Activated CD4-positive, alpha-beta T cell treated with anti-CD3 and anti-CD28 coated beads, Interleukin-2, Interleukin-6, amounts not matched to agents 100 ng/mL and 50 ng/mL, durations not matched to agents 16 hours and 8 hours (primary cell): ENCODE data around the gene TIGD7.

ENCODE experiments used
- DNase-seq: peaks from one replicate; pipeline ENCODE4 v3.0.0-alpha.2; 2020

The TIGD7 gene, protein sequence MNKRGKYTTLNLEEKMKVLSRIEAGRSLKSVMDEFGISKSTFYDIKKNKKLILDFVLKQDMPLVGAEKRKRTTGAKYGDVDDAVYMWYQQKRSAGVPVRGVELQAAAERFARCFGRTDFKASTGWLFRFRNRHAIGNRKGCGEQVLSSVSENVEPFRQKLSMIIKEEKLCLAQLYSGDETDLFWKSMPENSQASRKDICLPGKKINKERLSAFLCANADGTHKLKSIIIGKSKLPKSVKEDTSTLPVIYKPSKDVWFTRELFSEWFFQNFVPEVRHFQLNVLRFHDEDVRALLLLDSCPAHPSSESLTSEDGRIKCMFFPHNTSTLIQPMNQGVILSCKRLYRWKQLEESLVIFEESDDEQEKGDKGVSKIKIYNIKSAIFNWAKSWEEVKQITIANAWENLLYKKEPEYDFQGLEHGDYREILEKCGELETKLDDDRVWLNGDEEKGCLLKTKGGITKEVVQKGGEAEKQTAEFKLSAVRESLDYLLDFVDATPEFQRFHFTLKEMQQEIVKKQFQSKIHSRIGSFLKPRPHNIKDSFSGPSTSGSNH

DNA sequence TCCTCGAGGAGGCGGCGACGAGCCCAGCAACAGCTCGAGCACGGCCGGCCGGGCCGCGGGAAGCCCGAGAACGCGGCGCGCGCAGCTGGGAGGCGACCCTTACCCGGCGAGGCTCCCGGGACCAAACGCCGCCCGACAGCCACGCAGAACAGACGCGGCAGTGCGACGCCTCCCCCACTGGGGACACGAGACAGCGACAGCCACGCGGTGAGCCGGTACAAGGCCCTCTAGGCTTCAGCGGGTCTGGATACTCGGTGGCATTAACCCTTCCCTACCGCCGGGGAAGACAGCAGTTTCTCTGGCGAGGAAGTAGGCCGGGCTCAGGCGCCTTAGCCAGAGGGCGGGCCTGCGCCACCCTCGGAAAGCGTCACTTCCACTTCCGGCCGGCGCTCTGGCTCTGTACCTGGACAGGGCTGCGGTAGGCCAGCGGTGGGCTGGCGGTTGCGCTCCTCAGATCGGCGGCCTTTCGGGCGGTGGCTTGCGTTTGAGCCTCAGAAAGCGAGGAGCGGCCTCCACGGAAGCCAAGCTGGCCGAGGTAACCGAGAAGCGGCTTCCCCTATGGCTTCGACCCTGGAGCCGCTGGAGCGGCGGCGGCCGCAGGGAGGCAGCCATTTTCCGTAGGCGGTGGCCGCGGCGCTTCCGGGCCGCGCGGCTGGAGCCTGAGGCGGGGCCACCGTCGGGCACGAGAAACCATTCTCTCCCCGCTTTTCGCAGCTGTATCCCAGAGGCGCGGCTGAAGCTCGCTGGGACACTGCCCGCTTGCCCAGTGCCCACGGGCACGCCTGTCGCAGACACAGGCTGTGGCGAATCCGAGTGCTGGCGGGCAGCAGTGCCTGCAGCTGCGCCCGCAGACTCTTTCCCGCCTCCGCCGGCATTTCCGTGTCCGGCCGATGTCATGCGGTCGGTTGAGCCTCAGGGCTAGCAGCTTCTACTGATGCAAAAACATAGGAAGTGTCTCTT is at the start of gene TIGD7, which contains the start of gene ZNF75A:
Gene TIGD7, minus strand, starts transcription at position 322 of the 960 bp plus-strand sequence. CDS start 4,816 bp downstream, outside the sequence.
Gene ZNF75A, plus strand, starts transcription at position 389 of the 960 bp plus-strand sequence. CDS start 2,932 bp downstream, outside the sequence.
- DNase-seq: peak; percentile 90

DNA sequence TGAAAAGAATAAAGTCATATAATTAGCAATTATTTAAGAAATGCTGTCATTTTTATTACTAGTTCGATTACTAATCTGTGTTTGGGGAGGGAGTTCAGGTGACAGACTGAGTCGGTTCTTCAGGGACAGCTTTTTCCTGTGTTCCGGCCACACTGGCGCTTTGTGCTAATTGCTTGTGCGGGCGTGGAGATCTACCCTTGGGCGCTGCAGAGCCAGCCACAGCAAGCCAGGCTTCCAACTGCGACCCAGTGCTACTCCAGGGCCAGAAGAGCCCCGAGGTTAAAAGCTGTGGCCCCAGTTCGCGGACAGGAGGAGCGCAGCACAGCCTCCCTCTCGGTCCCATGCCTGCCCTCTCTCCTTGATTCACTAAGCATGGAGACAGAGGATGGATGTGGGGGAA is 43.9 kb upstream of the TIGD7 start:
- no peak for DNase-seq

DNA sequence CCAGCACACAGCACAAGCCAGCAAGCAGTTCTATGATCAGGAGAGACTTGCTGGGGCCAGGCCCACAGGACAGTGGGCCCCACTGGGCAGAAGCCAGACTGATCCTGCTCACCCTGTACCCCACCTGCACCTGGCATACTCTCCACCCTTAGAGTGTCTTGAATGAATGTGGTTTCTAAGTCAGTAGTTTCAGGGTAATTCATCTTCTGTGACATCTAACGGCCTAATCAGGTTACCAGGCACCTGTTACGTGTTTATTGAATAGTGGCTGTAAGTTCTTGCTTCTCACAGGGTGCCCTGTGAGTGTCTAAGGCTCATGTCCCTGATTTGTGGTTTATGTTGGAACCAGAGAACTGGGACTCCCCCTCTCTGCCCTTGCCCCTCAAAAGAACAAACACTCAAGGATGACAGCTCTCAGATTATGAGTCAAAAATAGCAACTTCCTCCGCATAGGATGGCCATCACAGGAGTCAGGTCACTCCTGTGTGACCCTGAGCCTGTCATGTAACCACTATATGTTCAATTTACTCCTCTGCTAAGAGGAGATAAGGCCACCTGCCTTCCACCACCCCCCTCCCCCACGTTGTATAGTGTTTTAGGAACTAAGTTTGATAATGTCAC is 43.4 kb upstream of the TIGD7 start:
- DNase-seq: no peak

DNA sequence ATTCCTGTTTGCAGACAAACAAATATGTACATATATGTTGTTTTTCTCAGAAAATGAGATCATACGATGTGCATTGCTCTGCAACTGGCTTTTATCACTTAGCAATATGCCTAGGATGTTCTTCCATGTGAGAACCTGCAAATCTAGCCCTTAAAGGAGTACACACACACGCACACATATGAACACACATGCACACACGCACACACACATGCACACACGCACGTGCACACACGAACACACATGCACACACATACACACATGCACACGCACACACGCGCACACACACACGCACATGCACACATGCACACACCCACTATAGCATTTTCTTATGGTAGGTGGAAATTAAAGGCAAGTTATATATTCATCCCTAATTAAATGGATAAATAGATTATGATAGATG is 42.4 kb upstream of the TIGD7 start:
- no peak for DNase-seq

DNA sequence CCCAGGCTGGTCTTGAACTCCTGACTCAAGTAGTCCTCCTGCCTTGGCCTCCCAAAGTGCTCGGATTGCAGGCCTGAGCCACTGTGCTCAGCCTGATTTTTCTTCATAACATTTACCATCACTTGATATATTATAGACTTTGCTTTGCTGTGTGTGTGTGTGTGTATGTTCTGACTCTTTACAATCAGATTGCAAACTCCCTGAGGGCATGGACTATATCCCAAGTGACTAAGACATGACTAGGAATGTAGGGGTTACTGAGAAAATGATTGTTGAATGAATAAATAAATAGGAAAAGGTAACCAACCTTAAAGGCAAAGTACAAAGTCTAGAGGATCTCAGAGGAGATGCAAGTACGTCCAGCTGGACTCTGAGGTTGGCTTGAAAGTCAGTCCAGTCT is 40.8 kb upstream of the TIGD7 start:
- DNase-seq: no peak

DNA sequence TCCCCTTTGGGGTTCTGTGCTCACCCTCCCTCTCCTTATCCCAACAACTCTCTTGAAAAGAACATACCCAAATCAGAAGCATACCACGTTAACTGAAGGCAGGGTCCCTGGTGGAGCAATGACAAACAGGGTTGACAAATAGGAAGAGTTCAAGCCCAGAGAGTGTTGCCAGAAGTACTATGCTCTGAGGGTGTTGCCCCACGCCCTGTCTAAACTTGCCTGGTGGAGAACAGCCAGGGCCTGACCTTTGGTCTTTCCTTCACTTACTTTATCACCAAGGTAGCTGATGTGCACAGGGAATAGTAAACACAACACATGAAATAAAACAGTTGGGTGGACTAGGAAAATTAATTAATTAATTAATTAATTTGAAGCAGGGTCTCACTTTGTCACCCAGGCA is 23.4 kb upstream of the TIGD7 start:
- DNase-seq: no peak

DNA sequence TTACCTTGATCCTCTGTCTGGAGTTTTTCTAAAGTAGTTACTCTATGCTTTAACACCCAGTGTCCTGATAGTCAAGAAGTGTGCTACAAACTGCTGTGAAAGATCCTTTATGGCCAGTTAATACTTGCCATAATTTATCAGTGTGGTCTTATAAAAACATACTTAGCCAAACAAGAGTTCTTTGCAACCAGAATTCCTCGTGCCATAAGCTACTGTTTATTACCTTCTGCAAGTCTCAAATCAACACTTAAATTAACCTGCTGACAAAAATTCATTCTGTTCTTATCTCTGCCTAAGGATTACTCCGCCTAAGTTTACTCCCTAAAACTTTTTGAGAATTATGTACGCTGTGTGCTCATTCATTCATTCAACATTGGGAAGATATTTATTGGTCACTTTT is 22.9 kb upstream of the TIGD7 start:
- no peak for DNase-seq

DNA sequence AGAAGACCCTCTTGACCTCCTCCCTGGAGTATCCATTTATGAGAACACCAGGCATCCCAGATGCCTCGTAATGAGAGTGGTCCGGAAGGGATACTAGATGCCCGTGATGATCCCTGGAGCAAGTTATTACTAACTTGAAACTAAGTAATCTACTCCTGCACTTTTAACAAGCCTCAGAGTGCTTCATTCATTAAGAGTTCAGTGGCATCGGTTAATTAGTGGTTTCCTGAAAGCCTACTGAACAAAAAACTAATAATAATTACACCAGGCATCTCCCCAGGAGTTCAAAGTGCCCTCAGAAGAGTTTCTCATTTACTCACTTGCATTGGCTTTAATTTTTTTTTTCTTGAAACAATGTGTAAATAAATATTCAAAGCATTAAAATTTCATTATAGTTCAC is 22.3 kb upstream of the TIGD7 start:
- DNase-seq: no peak

DNA sequence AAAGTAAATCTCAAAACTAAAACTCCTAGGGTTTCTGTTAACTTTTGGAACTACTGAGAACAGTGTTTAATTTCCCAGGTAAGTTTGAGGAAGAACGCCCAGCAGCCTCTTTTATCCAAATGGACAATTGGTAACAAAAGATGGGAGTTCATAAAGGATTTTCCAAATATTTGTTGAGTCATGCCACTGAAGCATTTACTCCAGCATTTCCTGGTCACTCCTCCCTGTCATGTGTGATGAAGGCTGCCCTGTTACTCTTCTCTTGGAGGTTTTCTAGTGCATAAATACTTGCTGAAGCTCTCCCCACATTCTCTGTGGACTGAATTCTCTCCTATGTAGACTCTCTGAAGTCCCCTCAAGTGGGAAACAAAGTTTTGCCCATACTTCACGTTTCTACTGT is 16.6 kb upstream of the TIGD7 start:
- no peak for DNase-seq

DNA sequence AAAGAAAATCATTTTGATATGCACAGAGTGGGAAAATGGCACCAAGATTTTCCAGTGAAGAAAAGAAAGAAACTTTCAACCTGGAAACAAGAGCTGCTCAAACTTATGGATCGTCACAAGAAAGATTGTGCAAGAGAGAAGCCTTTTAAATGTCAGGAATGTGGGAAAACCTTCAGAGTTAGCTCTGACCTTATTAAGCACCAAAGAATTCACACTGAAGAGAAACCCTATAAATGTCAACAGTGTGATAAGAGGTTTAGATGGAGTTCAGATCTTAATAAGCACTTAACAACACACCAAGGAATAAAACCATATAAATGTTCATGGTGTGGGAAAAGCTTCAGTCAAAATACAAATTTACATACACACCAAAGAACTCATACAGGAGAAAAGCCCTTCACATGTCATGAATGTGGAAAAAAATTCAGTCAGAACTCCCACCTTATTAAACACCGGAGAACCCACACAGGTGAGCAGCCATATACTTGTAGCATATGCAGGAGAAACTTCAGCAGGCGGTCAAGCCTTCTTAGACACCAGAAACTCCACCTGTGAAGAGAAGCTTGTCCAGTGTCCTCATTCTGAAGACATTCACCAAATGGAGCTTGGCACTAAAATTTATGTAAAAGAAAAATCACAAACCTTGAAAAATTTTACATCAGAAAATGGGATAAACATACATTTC is 12.2 kb upstream of the TIGD7 start:
- DNase-seq: no peak

DNA sequence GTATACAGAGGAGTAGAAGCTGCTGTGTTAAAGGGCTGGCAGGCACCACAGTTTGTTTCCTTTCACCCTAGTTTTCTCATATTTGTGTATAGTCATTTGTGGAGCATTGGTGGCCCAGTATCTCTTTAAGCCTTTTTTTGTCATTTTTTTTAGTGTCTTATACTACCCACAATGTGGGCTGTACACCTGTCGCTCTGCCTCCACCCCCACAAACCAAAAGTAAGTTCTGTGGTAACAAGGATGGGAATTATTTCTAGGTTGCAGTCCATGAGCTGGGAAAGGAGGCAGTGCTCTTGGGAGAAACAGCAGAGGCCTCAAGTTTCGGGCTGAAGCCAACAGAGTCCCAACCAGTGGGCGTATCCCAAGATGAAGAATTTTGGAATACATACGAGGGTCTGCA is 6.3 kb upstream of the TIGD7 start:
- DNase-seq: no peak

DNA sequence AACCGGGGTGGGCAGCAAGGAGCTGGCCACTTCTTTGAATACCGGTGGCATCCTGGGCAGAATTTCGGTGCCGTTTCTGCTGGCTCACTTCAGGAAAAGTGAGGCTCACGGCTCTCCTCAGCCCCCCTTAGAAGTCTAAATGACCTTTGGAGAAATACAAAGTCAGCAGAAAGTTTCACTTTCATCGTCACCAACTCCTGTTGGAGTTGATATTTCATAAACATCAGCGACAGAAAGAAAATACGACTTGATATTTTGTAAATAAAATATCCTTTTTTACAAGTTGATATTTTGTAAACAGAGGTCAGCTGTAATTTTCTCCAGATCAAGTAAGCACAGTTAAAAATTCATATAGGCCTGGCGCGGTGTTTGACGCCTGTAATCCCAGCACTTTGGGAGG is 848 bp upstream of the TIGD7 start:
- no peak for DNase-seq

DNA sequence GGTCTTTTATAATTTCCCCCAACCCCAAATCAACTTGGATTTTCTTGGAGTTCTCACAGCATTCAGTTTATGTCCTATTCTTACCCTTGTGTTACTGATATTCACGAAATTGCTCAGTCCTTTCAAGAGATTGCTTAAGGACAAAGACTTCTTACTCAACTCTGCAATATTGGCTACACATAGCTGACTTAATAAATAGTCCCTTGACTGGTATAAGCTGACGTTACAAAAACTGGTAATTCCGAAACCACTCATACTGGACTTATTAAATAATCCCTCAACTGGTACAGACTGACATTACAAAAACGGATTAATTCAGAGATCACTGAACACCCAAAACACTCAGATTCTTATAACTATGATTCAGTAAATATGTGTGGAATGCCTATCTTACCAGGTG is 860 bp downstream of the TIGD7 start:
- DNase-seq: no peak

DNA sequence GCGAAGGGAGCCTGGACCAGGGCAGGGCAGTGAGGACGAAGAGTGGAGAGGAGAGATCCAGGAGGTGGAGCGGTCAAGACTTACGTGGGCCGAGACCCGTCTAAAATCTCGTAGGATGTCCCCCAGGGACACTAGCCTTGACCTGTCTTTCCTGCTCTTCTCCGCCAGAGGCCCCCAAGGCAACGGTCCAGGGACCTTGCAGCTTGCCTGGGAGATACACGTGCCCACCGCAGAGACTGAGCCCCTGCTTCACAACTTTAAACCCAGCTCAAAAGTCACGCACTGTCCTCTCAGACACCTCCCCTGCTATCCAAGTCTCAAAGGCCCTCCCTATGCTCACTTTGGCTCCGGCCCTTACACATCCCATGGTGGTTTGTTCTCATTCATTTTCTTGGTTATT is 9.4 kb downstream of the TIGD7 start:
- no peak for DNase-seq

DNA sequence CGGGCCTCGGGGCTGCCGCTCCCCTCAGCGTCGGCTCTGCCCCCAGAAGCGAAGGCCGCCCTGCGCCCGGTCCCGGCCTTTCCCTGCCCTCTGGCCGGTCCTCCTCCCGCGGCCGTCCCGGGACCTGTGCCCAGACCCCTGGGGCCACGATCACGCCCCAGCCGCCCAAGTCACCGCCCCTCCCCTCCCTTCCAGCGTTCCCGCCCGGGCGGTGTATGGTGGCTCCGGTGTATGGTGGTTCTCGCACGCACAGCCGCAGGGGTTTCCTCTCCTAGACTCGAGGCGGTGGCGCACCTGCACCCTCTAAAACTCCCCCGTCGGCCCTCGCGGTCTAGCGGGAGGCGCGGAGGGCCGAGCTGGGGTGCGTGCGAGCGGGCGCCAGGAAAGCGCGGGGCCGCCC is 10.0 kb downstream of the TIGD7 start:
- no peak for DNase-seq

DNA sequence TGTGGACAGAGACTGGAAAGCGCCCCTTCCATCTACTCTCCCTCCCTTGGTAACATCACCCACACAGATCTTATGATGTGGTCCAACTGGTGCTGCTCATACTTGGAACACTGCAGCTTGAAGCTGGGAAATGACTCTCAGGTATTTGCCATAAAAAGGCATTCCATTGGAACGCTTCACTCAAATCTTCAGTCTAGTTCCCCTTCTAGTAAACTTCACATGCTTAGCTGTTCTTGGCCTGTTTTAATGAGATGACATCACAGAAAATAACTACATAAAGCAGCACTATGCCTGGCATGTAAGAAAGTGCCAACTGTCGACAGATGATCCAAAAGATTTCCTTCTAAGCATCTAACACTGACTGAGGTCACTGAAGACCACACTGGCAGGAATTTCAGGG is 12.6 kb downstream of the TIGD7 start:
- no peak for DNase-seq

DNA sequence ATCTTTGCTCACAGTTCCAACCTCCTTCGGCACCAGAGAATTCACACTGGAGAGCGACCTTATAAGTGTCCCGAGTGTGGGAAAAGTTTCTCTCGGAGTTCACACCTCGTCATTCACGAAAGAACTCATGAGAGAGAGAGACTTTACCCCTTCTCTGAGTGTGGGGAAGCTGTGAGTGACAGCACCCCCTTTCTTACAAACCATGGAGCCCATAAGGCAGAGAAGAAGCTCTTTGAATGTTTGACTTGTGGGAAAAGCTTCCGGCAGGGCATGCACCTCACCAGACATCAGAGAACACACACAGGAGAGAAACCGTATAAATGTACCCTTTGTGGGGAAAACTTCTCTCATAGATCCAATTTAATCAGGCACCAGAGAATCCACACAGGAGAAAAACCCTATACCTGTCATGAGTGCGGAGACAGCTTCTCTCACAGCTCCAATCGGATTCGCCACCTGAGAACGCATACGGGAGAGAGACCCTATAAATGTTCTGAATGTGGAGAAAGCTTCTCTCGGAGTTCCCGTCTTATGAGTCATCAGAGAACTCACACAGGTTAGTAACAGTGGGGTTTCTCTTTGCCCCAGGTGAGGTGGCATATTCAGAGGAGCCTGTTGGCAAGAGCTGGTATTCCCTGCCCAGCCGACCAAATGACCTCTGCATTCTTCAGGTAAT is 15.1 kb downstream of the TIGD7 start:
- no peak for DNase-seq

DNA sequence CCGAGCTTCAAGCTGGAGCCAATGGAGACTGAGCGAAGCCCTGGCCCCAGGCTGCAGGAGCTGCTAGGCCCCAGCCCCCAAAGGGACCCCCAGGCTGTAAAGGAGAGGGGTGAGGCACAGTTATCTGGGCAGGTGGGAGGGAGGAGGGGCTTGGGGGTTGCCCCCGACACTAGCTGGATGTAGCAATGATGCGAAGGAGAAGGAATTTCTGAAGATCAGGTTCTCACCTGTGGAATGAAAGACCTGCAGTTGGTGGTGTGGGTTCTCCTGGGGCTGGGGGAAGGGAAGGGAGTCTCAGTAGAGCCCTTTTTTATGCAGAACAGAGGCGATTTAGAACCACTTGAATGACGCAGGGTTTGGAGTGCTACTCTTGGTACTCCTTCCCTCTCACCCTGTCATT is 20.1 kb downstream of the TIGD7 start:
- no peak for DNase-seq

DNA sequence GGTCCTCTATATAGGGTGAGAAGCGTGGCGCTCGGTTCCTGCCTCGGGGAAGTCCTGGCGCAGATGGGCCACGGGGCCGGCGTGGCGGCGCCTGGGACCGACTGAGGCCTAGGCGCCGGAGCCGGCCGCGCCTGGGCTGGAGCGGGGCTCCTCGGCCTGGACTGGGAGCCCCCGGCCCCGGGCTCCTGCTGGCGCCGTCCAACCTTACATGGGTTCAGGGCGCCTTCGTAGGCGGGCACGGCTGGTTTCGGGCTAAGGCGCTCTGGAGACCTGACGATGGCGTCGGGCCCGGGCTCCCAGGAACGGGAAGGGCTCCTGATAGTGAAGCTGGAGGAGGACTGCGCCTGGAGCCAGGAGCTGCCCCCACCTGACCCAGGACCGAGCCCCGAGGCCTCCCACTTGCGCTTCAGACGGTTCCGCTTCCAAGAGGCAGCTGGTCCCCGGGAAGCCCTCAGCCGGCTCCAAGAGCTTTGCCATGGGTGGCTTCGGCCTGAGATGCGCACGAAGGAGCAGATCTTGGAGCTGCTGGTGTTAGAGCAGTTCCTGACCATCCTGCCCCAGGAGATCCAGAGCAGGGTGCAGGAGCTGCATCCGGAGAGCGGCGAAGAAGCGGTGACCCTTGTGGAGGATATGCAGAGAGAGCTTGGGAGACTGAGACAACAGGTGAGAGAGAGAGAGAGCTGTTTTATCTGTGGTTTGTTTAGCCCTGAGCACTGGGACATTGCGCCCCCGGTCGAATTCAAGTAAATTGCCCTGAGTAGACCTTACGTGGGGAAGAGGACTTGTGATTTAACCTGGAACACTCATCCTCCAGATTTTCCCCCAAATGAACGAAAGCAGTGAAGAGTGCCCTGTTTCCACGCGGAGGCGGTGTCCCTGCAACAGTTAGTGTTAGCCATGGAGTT is 21.4 kb downstream of the TIGD7 start:
- peak; percentile 8 for DNase-seq

DNA sequence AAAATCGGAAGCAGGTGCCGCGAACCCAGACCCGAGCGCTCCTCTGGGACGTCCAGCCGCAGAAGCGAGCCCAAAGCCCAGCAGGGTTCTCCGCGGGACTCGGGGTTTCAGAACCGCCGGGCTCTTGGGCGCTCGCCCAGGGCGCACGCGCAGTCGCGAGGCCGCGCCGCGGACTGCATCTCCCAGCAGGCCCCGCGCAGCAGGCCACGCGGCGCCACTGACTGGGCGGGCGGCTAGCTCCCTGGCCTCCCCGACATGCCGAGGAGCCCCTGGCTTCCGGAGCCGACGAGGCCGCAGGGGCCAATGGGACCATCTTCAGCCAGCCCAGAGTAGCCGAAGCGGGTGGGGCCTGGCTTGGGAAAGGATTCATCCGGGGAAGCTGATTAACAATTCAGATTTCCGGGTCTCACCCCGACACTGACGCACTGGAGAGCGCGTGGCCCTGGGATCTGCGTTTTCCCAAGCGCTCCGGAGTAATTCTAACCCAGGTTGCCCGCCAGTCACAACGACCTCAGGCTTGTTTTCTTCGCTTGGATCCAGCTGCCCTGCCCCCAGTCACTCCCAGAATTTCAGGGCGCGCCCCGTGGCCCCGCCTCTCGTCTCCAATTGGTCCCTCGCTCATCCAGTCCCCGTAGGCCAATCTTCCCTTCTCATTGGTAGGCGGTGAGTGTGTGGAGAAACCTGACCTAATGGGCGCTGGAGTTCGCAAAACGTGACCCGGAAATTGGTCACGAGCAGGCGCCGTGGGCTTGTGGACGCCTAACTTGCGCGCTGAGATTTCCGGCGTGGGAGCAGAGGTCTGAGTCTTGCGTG is 22.3 kb downstream of the TIGD7 start, which contains the start of gene ZNF263:
Gene ZNF263, plus strand, starts transcription at position 762 of the 813 bp plus-strand sequence. CDS start 328 bp downstream, outside the sequence.
- peak; percentile 97 for DNase-seq
